Measurements from ENCODE around the gene IGSF11.

IGSF11 gene

GRCh38 chr3:118946449-118946848 lies 88.2 kb downstream of the IGSF11 start:
- no peak for DNase-seq

DNA sequence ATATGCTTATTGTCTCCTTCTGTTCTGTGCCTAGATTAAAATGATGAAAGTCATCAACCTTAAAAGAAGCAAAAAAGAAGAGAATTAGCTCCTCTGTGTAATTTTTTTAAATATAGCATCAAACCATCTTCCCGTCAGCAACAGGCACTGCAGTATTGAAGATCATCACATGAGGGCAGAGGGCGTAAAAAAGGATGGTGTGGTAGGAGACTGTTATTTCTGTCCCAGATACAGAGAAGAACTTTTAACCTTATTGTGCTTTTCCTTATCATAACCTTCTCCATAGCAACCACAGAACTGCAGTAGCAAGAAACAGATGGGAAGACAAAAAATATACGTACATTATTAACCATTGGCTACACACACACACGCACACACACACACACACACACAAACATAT lies 88.8 kb downstream of the IGSF11 start:
- DNase-seq = no peak

DNA sequence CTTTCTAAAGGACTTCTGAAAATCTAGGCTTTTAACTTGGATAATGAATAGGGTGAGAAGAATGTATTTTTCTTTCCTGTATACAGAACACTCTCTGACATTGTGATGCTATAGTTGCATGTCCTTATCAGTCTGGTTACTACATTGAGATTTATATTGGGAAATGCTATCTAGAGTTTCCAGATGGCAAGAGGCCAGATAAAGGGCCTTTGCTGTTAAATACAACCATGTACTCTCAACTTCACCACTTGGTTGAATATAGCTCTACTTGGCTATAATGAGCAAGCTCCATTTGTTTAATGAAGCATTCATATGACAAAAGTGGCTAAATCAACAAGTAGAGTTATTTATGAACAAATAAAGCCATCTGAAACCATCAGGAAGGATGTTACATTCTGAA lies 91.0 kb downstream of the IGSF11 start:
- no peak for DNase-seq

- no peak for DNase-seq
These were observed 92.0 kb downstream of the IGSF11 start for GRCh38 chr3:118942671-118943070.

DNA sequence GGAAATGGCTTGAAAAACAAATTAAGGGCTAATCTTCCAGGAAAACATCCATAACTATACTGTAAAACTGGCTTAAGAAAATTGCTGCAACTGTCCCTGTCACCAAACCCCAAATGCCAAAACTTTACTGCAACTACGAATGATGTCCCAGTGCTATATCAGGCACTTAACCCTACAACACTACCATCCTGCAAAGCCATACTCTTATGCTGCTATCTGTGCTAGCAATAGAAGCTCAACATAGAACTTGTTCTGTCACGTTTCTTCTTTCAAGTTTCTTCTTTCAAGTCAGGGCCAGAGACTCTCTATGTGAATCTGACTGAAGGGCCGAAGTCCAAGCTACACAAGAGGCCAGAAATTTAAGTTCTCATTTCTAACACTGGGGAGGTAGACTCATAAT lies 92.5 kb downstream of the IGSF11 start:
- no peak for DNase-seq

DNA sequence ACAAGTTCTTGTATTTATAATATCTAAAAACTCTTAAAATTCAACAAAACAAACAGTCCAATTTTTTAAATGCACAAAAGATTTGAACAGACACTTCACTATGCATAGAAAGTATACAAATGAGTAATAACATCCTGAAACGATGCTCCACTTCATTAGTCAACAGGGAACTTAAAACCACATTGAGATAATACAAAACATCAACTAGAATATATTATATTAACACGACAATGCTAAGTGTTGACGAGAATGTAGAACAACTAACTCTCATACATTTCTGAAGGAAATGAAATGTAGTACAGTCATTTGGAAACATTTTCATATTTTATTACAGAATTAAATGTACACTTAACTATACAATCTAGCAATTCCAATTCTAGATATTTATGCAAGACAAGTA lies 93.4 kb downstream of the IGSF11 start:
- no peak for DNase-seq

GRCh38 chr3:118938183-118938961 lies 96.3 kb downstream of the IGSF11 start:
- no peak for DNase-seq

- DNase-seq = no peak
These were observed 97.8 kb downstream of the IGSF11 start for GRCh38 chr3:118936811-118937210.

GRCh38 chr3:118932822-118933558 lies 101.7 kb downstream of the IGSF11 start:
- no peak for DNase-seq

DNA sequence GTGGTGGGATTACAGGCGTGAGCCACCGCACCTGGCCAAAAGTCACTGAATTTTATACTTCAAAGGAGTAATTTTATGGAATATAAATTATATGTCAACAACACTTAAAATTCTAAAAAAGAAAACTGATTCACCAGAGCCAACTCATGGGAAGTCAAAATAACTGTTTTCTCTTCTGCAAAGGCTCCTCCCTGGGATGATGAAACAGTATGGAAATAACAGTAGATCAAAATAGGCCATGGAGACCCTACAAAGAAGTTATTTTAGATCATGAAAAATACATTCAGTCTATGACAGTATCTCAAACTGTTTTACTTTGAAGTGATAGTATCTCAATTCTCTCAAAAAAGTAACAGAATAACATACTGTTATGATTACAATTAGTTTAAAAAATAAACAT lies 102.7 kb downstream of the IGSF11 start:
- no peak for DNase-seq

DNA sequence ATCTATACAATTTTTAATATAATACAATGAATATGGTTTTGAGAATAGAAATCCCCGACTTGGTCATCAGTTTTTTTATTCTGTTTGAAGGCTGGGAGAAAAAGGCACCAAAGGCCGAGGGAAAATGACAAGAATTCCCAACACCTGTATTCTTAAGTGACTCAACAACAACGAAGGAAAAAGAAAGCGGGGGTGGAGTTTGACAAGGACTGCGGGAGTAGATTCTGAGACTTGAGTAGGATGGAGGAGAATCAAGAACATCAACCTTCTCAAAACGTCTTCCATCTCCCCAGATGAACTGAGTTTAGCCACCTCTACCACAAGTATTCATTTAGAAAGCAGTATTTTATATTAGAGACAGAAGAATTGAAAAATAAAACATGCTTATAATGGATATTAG lies 107.2 kb downstream of the IGSF11 start:
- DNase-seq = no peak

DNA sequence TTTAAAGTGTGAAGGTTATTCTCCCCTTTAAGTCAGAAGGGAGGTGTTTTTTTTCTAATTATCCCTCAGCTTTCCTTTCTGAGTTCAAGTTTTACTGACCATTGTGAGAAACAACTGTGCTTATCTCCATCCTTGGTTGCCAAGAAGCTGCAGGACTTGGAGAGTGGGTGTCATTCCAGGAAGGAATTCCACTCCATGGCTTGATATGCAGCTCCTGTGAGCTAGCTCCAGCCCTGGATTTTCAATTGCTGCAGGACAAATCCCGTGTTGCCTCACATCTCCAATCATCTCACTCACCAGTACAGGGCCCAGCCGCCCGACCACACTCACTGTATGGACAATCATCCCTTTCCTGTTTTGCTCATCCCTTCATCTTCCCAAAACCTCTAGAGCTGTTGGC lies 122.5 kb downstream of the IGSF11 start:
- no peak for DNase-seq

GRCh38 chr3:118910332-118910731 lies 124.3 kb downstream of the IGSF11 start:
- no peak for DNase-seq

GRCh38 chr3:118909763-118910162 lies 124.9 kb downstream of the IGSF11 start:
- no peak for DNase-seq

DNA sequence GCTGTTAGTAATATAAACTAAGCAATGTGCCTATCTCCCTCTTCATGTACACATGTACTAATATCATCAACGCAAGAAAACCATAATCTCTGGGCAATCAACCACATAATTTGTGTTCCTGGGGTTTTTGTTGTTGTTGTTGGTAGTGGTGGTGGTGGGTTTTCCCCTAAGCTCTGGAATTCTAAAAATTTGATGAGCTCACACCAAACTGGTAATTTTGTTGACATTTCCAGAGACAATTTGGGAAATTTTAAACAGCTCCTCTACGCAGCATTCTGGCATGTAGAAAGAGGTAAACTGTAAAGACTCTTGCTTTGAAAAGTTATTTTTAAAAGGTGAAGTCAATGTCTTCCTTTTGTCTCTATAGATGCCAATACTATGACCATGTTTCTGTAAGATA lies 126.7 kb downstream of the IGSF11 start:
- DNase-seq = no peak

DNA sequence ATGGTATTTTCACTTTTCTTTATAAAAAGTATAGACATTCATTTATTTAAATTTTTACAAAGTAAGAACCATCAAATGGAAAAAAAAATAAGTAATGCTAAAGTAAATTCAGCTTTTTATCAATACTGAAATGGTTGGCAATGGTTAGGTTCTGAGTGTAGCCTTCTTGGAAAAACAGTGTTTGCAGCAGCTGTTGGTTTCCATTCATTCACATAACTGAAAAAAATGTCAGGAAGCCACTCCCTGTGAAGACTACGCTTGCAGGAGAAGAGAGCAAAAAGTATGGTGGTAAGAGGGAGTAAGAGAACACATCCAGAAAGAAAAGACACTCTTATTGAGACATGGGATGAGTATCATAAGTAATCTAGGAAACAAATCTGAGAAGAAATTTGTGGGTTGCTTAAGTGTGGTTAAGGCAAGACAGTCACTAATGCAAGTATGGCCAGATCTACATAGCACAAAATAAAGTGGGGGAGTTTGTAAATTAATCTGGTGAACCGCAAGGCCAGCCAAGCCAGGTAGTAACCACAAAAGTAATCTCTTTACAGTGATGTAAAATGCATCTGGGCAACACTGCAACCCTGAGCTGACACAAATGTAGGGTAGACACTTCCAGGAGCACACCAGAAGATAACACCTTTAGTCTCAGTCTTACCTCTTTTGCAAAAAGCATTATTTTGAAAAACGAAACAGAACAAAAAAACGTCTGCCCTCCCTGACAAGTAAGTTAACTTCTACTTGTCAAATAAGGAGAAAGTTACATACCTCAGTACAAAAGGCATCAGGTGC lies 133.7 kb downstream of the IGSF11 start:
- DNase-seq = no peak

GRCh38 chr3:118890206-118890605 lies 144.4 kb downstream of the IGSF11 start:
- DNase-seq = no peak

GRCh38 chr3:118889691-118890090 lies 145.0 kb downstream of the IGSF11 start:
- no peak for DNase-seq

GRCh38 chr3:118886708-118887107 lies 147.9 kb downstream of the IGSF11 start:
- DNase-seq = no peak

- DNase-seq = peak; percentile 73
These were observed 149.9 kb downstream of the IGSF11 start for GRCh38 chr3:118884748-118885206.

DNA sequence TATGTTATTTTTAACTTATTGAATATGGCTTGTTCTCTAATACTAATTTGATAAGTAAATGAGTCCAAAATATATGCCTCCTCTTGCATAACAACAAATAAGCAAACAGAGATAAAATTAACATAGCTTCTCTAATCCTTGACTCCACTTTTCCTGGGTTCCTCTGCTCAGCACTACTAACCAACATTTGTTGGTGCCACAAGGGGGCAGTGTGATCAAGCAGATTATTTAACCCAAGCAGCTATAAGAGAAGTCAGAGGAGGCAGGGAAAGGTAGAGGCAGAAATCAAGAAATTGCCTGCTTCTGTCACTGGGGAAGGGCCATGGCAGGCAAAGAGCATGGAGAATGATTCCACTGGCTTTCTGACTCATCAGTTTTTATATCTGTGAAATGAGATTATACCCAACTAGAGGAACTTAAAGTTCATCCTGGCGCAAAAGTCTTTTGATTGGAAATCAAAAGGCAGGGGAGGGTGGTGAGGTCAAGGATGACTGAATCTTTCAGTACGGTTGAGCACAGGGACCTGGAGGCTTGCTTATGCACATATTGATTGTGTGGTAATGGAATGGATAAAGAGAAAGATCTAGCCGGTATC lies 152.2 kb downstream of the IGSF11 start:
- DNase-seq = peak; percentile 69

GRCh38 chr3:118868051-118868450 lies 166.6 kb downstream of the IGSF11 start:
- no peak for DNase-seq

GRCh38 chr3:118863731-118864322 lies 170.8 kb downstream of the IGSF11 start:
- DNase-seq = no peak
